HG03558 (cell line): Measurements from ENCODE around the gene NDUFA7.
"Not testable (repeated sequence)": the region's sequence is repeated elsewhere in the genome, so short reads cannot be mapped to it uniquely, and the experiment has no call there.

Experiments used
- ATAC-seq: cut with Tn5 transposase; IDR thresholded peaks from one replicate; pipeline ENCODE4 v1.9.1; 2021; ENCODE audit warnings: moderate number of reproducible peaks; ENCODE audit not compliant: unreplicated experiment; ENCODE audit errors: extremely low read depth

The NDUFA7 gene

GRCh38 chr19:8322638-8322997, 1.4 kb upstream of the NDUFA7 start:
- no peak for ATAC-seq

- no peak for ATAC-seq
These were observed 937 bp upstream of the NDUFA7 start for GRCh38 chr19:8321986-8322637.

- no peak for ATAC-seq
These were observed 560 bp downstream of the NDUFA7 start for GRCh38 chr19:8320564-8321066.

GRCh38 chr19:8319807-8320520, 1.2 kb downstream of the NDUFA7 start:
- ATAC-seq, result no peak

- ATAC-seq, result not testable (repeated sequence)
These were observed 2.3 kb downstream of the NDUFA7 start for GRCh38 chr19:8318835-8319234.

- no peak for ATAC-seq
These were observed 4.6 kb downstream of the NDUFA7 start for GRCh38 chr19:8316351-8317125.

- ATAC-seq, result not testable (repeated sequence)
These were observed 6.1 kb downstream of the NDUFA7 start for GRCh38 chr19:8314981-8315640.

- no peak for ATAC-seq
These were observed 9.5 kb downstream of the NDUFA7 start for GRCh38 chr19:8311461-8312260.

GRCh38 chr19:8310342-8311055, 10.7 kb downstream of the NDUFA7 start:
- ATAC-seq, result no peak

- no peak for ATAC-seq
These were observed 12.3 kb downstream of the NDUFA7 start for GRCh38 chr19:8308891-8309291.

- ATAC-seq, result no peak
These were observed 13.0 kb downstream of the NDUFA7 start, which contains the start of gene CD320 for GRCh38 chr19:8307965-8308866. Gene CD320 (minus strand): TSS chr19:8308358. CDS start chr19:8308290, 68 bp downstream.

GRCh38 chr19:8307400-8307964, 13.7 kb downstream of the NDUFA7 start:
- no peak for ATAC-seq

GRCh38 chr19:8306235-8307054, 14.7 kb downstream of the NDUFA7 start:
- ATAC-seq, result no peak

GRCh38 chr19:8305798-8306197, 15.4 kb downstream of the NDUFA7 start:
- no peak for ATAC-seq

GRCh38 chr19:8304841-8305621, 16.1 kb downstream of the NDUFA7 start:
- no peak for ATAC-seq

GRCh38 chr19:8302734-8303133, 18.4 kb downstream of the NDUFA7 start:
- no peak for ATAC-seq
